Neural cell (in vitro differentiated cells): ENCODE data around the gene ZNF678. TPM values are rescaled to one million over a fixed set of nuclear protein-coding genes. Genes with fewer than 3 reads are reported as not detected.

Source experiments
- H2AFZ ChIP-seq: fragments of 200-600, 300-800 bp; sonication (generic), shearing (Covaris generic); 2 replicates; pipeline ENCODE4 v1.6.0; 2014; ENCODE audit warnings: low read depth, mild to moderate bottlenecking, antibody characterized with exemption, low read length, moderate library complexity
- H3F3A ChIP-seq: fragments of 200-600 bp; shearing (Covaris generic); 2 replicates; pipeline ENCODE4 v1.6.1; 2016; ENCODE audit warnings: mild to moderate bottlenecking, moderate library complexity, mixed read lengths, antibody characterized with exemption, low read length; ENCODE audit not compliant: insufficient read depth, poor library complexity, severe bottlenecking
- H3K27ac ChIP-seq: fragments of 200-600, 300-800 bp; sonication (generic), shearing (Covaris generic); 2 replicates; pipeline ENCODE4 v1.5.1; 2014; ENCODE audit warnings: mild to moderate bottlenecking, low read length, moderate library complexity
- H3K27me3 ChIP-seq: fragments of 300-800, 200-600 bp; sonication (generic), shearing (Covaris generic); 2 replicates; pipeline ENCODE4 v1.6.0; 2014; ENCODE audit warnings: mild to moderate bottlenecking, low read depth, low read length, moderate library complexity; ENCODE audit not compliant: insufficient read depth
- H3K36me3 ChIP-seq: fragments of 300-800, 200-600 bp; sonication (generic), shearing (Covaris generic); 2 replicates; pipeline ENCODE4 v1.5.1; 2014; ENCODE audit warnings: mild to moderate bottlenecking, antibody characterized with exemption, low read length, moderate library complexity; ENCODE audit not compliant: insufficient read depth
- H3K4me2 ChIP-seq: fragments of 300-800, 200-600 bp; sonication (generic), shearing (Covaris generic); 2 replicates; pipeline ENCODE4 v1.6.0; 2014; ENCODE audit warnings: mild to moderate bottlenecking, low read length
- H3K4me3 ChIP-seq: fragments of 300-800, 200-600 bp; sonication (generic), shearing (Covaris generic); 2 replicates; pipeline ENCODE4 v1.5.1; 2014; ENCODE audit warnings: mild to moderate bottlenecking, low read length, moderate library complexity
- H3K79me2 ChIP-seq: fragments of 200-600 bp; shearing (Covaris generic); replicated peaks from 2 replicates; pipeline ENCODE4 v1.6.0; 2014; ENCODE audit warnings: mild to moderate bottlenecking, low read length, moderate library complexity; ENCODE audit not compliant: insufficient read depth
- H3K9ac ChIP-seq: fragments of 300-800, 200-600 bp; sonication (generic), shearing (Covaris generic); 2 replicates; pipeline ENCODE4 v1.6.1; 2016; ENCODE audit warnings: mild to moderate bottlenecking, low read length, mixed read lengths
- H3K9me2 ChIP-seq: fragments of 200-600 bp; shearing (Covaris generic); 2 replicates; pipeline ENCODE4 v1.6.1; 2016; ENCODE audit warnings: mild to moderate bottlenecking, low read length, mixed read lengths; ENCODE audit not compliant: insufficient read depth
- H3K9me3 ChIP-seq: fragments of 200-600, 300-800 bp; sonication (generic), shearing (Covaris generic); 2 replicates; pipeline ENCODE4 v1.6.1; 2016; ENCODE audit warnings: mild to moderate bottlenecking, mixed run types, low read length, moderate library complexity, mixed read lengths
- H4K20me1 ChIP-seq: fragments of 200-600 bp; shearing (Covaris generic); 2 replicates; pipeline ENCODE4 v1.6.1; 2016; ENCODE audit warnings: mild to moderate bottlenecking, mixed run types; ENCODE audit not compliant: insufficient read depth
- CTCF ChIP-seq: fragments of 450-650 bp; IDR thresholded peaks from 2 replicates; pipeline ENCODE4 v1.5.1; 2014; ENCODE audit warnings: antibody characterized with exemption, mild to moderate bottlenecking, moderate library complexity; ENCODE audit not compliant: poor library complexity, severe bottlenecking
- EP300 ChIP-seq: fragments of 450-650 bp; conservative IDR thresholded peaks from 2 replicates; pipeline ENCODE4 v1.6.1; 2014; ENCODE audit warnings: antibody characterized with exemption, mild to moderate bottlenecking, moderate library complexity; ENCODE audit not compliant: poor library complexity, severe bottlenecking
- EZH2 ChIP-seq: fragments of 200-600, 300-800 bp; shearing (Covaris generic), sonication (generic); IDR thresholded peaks from 2 replicates; pipeline ENCODE4 v1.6.1; 2014; ENCODE audit warnings: antibody characterized with exemption, low read length, borderline replicate concordance, mild to moderate bottlenecking; ENCODE audit not compliant: insufficient read depth, poor library complexity, severe bottlenecking
- MXI1 ChIP-seq: fragments of 450-650 bp; conservative IDR thresholded peaks from 2 replicates; pipeline ENCODE4 v1.6.1; 2014; ENCODE audit warnings: antibody characterized with exemption, mild to moderate bottlenecking; ENCODE audit not compliant: poor library complexity, severe bottlenecking
- POLR2AphosphoS5 ChIP-seq: IDR thresholded peaks from 2 replicates; pipeline ENCODE4 v1.6.1; 2012
- RAD21 ChIP-seq: fragments of 450-650 bp; conservative IDR thresholded peaks from 2 replicates; pipeline ENCODE4 v1.6.1; 2014; ENCODE audit warnings: antibody characterized with exemption, mild to moderate bottlenecking, moderate library complexity
- REST ChIP-seq: IDR thresholded peaks from 2 replicates; pipeline ENCODE4 v1.6.1; 2012; ENCODE audit warnings: borderline replicate concordance
- SMC3 ChIP-seq: fragments of 450-650 bp; conservative IDR thresholded peaks from 2 replicates; pipeline ENCODE4 v1.6.1; 2014; ENCODE audit warnings: antibody characterized with exemption, mild to moderate bottlenecking, moderate library complexity; ENCODE audit not compliant: poor library complexity
- TAF1 ChIP-seq: IDR thresholded peaks from 2 replicates; pipeline ENCODE4 v1.6.1; 2012; ENCODE audit warnings: low read depth
- polyA plus RNA-seq: library from polyadenylated mRNA; depleted of rRNA; stranded (reverse); fragments of >200 nt; gene quantifications from 2 replicates; pipeline ENCODE4 v1.2.3, GENCODE V29; 2014

ZNF678 gene
- polyA plus RNA-seq, 1 donor from 2014 or later = 25.9 TPM

- H3K9me3 ChIP-seq = peaks cover 23% of the 10 kb centered on the region
- no peak overlapping the region for H3K4me2 ChIP-seq
- no peak for TF ChIP-seq SMC3
- no peak for TF ChIP-seq EZH2
- peaks cover 6% of the 10 kb centered on the region for H3K79me2 ChIP-seq
- no peaks in the 10 kb centered on the region for H3K27me3 ChIP-seq
- no peaks in the 10 kb centered on the region for H3K9me2 ChIP-seq
- H3K9ac ChIP-seq = no peak overlapping the region
- no peak overlapping the region for H2AFZ ChIP-seq
- H4K20me1 ChIP-seq = no peaks in the 10 kb centered on the region
- peaks cover 17% of the 10 kb centered on the region for H3K36me3 ChIP-seq
- H3K4me3 ChIP-seq = no peak overlapping the region
- H3K27ac ChIP-seq = no peak overlapping the region
- H3F3A ChIP-seq = no peaks in the 10 kb centered on the region
These were observed 44.1 kb downstream of the ZNF678 start for GRCh38 chr1:227607336-227607898.

- Histone ChIP-seq H3K4me2 (no peak overlapping the region), H3K4me3 (no peak overlapping the region), H4K20me1 (no peaks in the 10 kb centered on the region), H3K36me3 (peaks cover 47% of the 10 kb centered on the region), H3K9ac (no peak overlapping the region), H3K27ac (no peak overlapping the region), H2AFZ (no peak overlapping the region), H3F3A (no peaks in the 10 kb centered on the region), H3K9me3 (peaks cover 46% of the 10 kb centered on the region), H3K79me2 (peaks cover 7% of the 10 kb centered on the region), H3K27me3 (no peaks in the 10 kb centered on the region), H3K9me2 (no peaks in the 10 kb centered on the region)
- TF ChIP-seq REST (no peak), SMC3 (no peak), RAD21 (no peak), MXI1 (no peak), POLR2AphosphoS5 (no peak), CTCF (no peak), EP300 (no peak), TAF1 (no peak), EZH2 (no peak)
These were observed 49.3 kb downstream of the ZNF678 start for GRCh38 chr1:227612658-227613057.

- H3K4me3 ChIP-seq = no peak overlapping the region
- no peak overlapping the region for H3K4me2 ChIP-seq
- no peaks in the 10 kb centered on the region for H3F3A ChIP-seq
- H3K9ac ChIP-seq = no peak overlapping the region
- no peak overlapping the region for H2AFZ ChIP-seq
- no peak overlapping the region for H3K27ac ChIP-seq
- peaks cover 12% of the 10 kb centered on the region for H3K79me2 ChIP-seq
- H3K9me3 ChIP-seq = peaks cover 55% of the 10 kb centered on the region
- TF ChIP-seq POLR2AphosphoS5 (no peak), REST (no peak), SMC3 (no peak)
- H3K36me3 ChIP-seq = peaks cover 50% of the 10 kb centered on the region
- no peaks in the 10 kb centered on the region for H4K20me1 ChIP-seq
- no peaks in the 10 kb centered on the region for H3K27me3 ChIP-seq
- H3K9me2 ChIP-seq = no peaks in the 10 kb centered on the region
These were observed 50.2 kb downstream of the ZNF678 start for GRCh38 chr1:227613526-227613925.
